OCI-LY7 (cell line): ENCODE measurements around the gene SLIT3. TPM values are rescaled to one million over a fixed set of nuclear protein-coding genes. Genes with fewer than 3 reads are reported as not detected.
"Not testable (repeated sequence)": the region's sequence is repeated elsewhere in the genome, so short reads cannot be mapped to it uniquely, and the experiment has no call there.

Experiments
- BruUV-seq: library from RNA; stranded (reverse); fragments of 400-500 nt; replicated peaks from 2 replicates; lab custom pipeline; 2021; lab: Mats Ljungman, UMichigan
- CTCF ChIA-PET: fragments of 300-600 bp; sonication (Branson Sonifier 250); formaldehyde crosslinking; loops from one replicate; lab custom pipeline; 2022; ENCODE audit warnings: antibody characterized with exemption; ENCODE audit not compliant: unreplicated experiment; lab: Charles Lee
- POLR2A ChIA-PET: fragments of 300-600 bp; sonication (Branson Sonifier 250); formaldehyde crosslinking; loops from one replicate; lab custom pipeline; 2022; ENCODE audit warnings: antibody characterized with exemption; lab: Charles Lee
- DNase-seq: peaks from one replicate; pipeline ENCODE4 v3.0.0-alpha.2; 2015; ENCODE audit warnings: low spot score
- H2AFZ ChIP-seq: fragments of 200-600 bp; sonication (generic), shearing (Covaris generic); 2 replicates; pipeline ENCODE4 v1.6.1; 2014; ENCODE audit warnings: mild to moderate bottlenecking, antibody characterized with exemption, low read length, moderate library complexity
- H3K27ac ChIP-seq: fragments of 200-600 bp; sonication (generic); 2 replicates; pipeline ENCODE4 v1.5.1; 2014; ENCODE audit warnings: mixed run types, low read depth, mild to moderate bottlenecking, moderate library complexity, low read length, inconsistent platforms; ENCODE audit not compliant: poor library complexity, severe bottlenecking
- H3K36me3 ChIP-seq: fragments of 200-600 bp; sonication (generic); 2 replicates; pipeline ENCODE4 v1.6.1; 2014; ENCODE audit warnings: mild to moderate bottlenecking, antibody characterized with exemption, low read length, moderate library complexity, mixed read lengths; ENCODE audit not compliant: insufficient read depth
- H3K4me1 ChIP-seq: fragments of 200-600 bp; sonication (generic); 2 replicates; pipeline ENCODE4 v1.5.1; 2014; ENCODE audit warnings: mild to moderate bottlenecking, low read length; ENCODE audit not compliant: insufficient read depth, poor library complexity, severe bottlenecking
- H3K4me2 ChIP-seq: fragments of 200-600 bp; sonication (generic); 2 replicates; pipeline ENCODE4 v1.6.1; 2014; ENCODE audit warnings: mild to moderate bottlenecking, low read length
- H3K4me3 ChIP-seq: fragments of 200-600 bp; sonication (generic); 2 replicates; pipeline ENCODE4 v1.5.1; 2014; ENCODE audit warnings: mild to moderate bottlenecking, low read depth, low read length; ENCODE audit not compliant: poor library complexity, severe bottlenecking
- H3K79me2 ChIP-seq: fragments of 200-600 bp; sonication (generic); 2 replicates; pipeline ENCODE4 v1.6.1; 2016; ENCODE audit warnings: low read depth, mild to moderate bottlenecking, low read length, moderate library complexity, mixed read lengths; ENCODE audit not compliant: insufficient read depth
- H3K9me2 ChIP-seq: fragments of 200-600 bp; sonication (generic); 2 replicates; pipeline ENCODE4 v1.6.1; 2016; ENCODE audit warnings: mild to moderate bottlenecking, low read length, mixed read lengths; ENCODE audit not compliant: insufficient read depth
- H3K9me3 ChIP-seq: fragments of 200-600 bp; sonication (generic); 2 replicates; pipeline ENCODE4 v1.6.1; 2014; ENCODE audit warnings: mild to moderate bottlenecking, mixed run types, low read length, mixed read lengths
- H4K20me1 ChIP-seq: fragments of 200-600 bp; sonication (generic); 2 replicates; pipeline ENCODE4 v1.6.1; 2014; ENCODE audit warnings: mild to moderate bottlenecking, antibody characterized with exemption, low read length, moderate library complexity, mixed read lengths; ENCODE audit not compliant: insufficient read depth
- CTCF ChIP-seq: fragments of 200-600 bp; sonication (generic); conservative IDR thresholded peaks from 2 replicates; pipeline ENCODE4 v1.5.1; 2014; ENCODE audit warnings: mild to moderate bottlenecking, antibody characterized with exemption, low read length, moderate library complexity, mixed read lengths
- EZH2phosphoT487 ChIP-seq: fragments of 200-600 bp; sonication (generic); IDR thresholded peaks from 2 replicates; pipeline ENCODE4 v1.6.1; 2018; ENCODE audit warnings: low read depth, borderline replicate concordance, mild to moderate bottlenecking, mixed run types, antibody characterized with exemption, low read length, moderate library complexity, mixed read lengths
- intact Hi-C: fragments of 100-400 bp; cut with micrococcal nuclease; formaldehyde crosslinking; loops from one replicate; pipeline ENCODE4 v1.10.0; 2022; ENCODE audit not compliant: unreplicated experiment
- total RNA-seq, 2 experiments: library from RNA; depleted of rRNA in 1 of 2; stranded (reverse); fragments of >200 nt in 1 of 2; shearing (Covaris generic) in 1 of 2; gene quantifications; 2 replicates each; pipeline ENCODE4 v1.2.3, GENCODE V29; 2014 to 2022

Gene SLIT3
- total RNA-seq, 2 experiments from 2014 or later = not detected

DNA sequence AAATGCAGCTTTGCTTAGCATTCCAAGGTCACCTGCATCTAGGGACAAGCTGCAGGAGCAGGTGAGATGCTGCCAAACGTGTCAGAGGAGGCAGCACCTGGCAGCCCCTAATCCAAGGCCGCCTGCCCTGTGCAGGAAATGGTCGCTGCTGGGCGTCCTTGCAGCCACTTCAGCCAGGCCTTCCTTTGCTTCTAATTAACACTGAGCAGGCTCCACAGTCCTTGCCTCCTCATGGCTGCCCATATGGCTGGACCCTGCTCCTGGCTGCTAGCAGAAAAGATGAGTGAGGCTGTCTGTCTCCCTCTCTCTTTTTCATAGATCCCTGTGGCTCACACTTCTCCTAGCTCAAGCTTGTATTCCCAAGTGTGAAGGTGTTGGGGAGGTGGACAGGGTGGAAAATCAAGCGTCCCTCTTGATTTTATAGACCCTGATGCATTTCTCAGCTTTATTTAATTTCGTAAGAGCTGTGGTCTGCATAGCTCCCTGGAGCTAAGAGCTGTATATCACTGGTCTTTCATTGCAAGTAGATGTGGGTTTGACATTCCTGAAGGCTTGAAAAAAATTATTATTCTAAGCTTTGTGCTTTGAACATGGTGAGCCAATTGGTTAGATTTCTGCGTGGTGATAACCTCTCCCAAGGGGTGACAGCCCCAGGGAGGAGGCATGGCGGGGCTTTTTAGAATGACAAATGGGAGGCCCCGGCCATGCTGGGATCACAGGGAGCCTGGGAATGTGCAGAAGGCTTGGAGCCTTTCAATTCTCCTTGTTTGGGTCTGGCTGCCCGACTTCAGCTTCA lies 193.8 kb downstream of the SLIT3 start:
- Histone ChIP-seq H4K20me1 (no peaks in the 10 kb centered on the region), H3K36me3 (no peaks in the 10 kb centered on the region), H3K27ac (no peak overlapping the region), H3K79me2 (no peaks in the 10 kb centered on the region), H2AFZ (no peak overlapping the region), H3K4me1 (no peaks in the 10 kb centered on the region), H3K9me3 (no peaks in the 10 kb centered on the region), H3K4me3 (no peak overlapping the region), H3K9me2 (no peaks in the 10 kb centered on the region), H3K4me2 (no peak overlapping the region)
- no TSS peak for BruUV-seq
- no peak for TF ChIP-seq EZH2phosphoT487
- no peak for TF ChIP-seq CTCF
- intact Hi-C loops = no loop called here
- ChIA-PET POLR2A (no interaction called here), CTCF (no interaction called here)
- no peak for DNase-seq

GRCh38 chr5:169105582-169105981 lies 195.4 kb downstream of the SLIT3 start:
- DNase-seq, H4K20me1 ChIP-seq, H3K4me3 ChIP-seq, H3K9me3 ChIP-seq, H3K36me3 ChIP-seq, H3K79me2 ChIP-seq, intact Hi-C loops, H3K9me2 ChIP-seq, CTCF ChIA-PET, BruUV-seq, H3K27ac ChIP-seq, H2AFZ ChIP-seq, POLR2A ChIA-PET, H3K4me2 ChIP-seq, H3K4me1 ChIP-seq: not testable (repeated sequence)

DNA sequence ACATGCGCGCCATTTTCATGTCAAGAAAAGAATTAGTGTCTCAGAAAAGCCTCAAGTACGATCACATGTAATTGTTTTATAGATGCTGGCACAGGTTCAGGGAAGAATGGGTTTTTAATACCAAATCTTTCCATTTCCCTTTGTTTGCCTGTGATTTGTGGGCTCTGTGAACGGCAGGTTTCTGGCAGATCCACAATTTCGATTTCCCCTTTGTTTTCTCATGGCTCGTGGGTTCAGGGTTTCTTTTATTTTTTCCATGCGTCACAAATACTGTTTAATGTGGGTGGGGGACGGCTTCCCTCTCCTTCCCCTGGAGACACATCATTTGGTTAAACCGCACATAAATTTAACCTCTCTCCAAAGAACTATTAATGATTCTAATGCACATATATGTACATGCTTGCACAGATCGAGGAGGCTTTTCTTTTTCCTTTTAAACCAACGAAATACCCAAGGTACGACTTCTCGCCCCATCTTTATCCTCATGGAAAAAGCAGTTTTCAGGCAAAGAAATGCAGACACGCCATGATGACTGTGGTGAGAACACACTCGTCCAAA lies 195.9 kb downstream of the SLIT3 start:
- no peak overlapping the region for H3K27ac ChIP-seq
- H2AFZ ChIP-seq = no peak overlapping the region
- H4K20me1 ChIP-seq = no peaks in the 10 kb centered on the region
- no peaks in the 10 kb centered on the region for H3K36me3 ChIP-seq
- intact Hi-C loops = no loop called here
- no peaks in the 10 kb centered on the region for H3K9me3 ChIP-seq
- ChIA-PET CTCF (no interaction called here), POLR2A (no interaction called here)
- H3K79me2 ChIP-seq = no peaks in the 10 kb centered on the region
- no peaks in the 10 kb centered on the region for H3K4me1 ChIP-seq
- DNase-seq = no peak
- no peak for TF ChIP-seq EZH2phosphoT487
- H3K4me2 ChIP-seq = no peak overlapping the region
- H3K4me3 ChIP-seq = no peak overlapping the region
- BruUV-seq = no TSS peak
- no peaks in the 10 kb centered on the region for H3K9me2 ChIP-seq
